GM15510 (cell line): ENCODE measurements around the gene TIMELESS.

Experiments
- POLR2A ChIP-seq: IDR thresholded peaks from 3 replicates; pipeline ENCODE4 v1.6.1; 2011; ENCODE audit warnings: borderline replicate concordance; ENCODE audit not compliant: insufficient read length; ENCODE audit errors: extremely low read depth

TIMELESS gene

GRCh38 chr12:56448860-56449621, at the start of gene TIMELESS:
Gene TIMELESS (minus strand): TSS chr12:56449426. CDS start chr12:56434170, 15,256 bp downstream.
- peak; percentile 84 for TF ChIP-seq POLR2A

- TF ChIP-seq POLR2A: no peak
These were observed 41.1 kb upstream of the TIMELESS start for GRCh38 chr12:56490360-56490759.

DNA sequence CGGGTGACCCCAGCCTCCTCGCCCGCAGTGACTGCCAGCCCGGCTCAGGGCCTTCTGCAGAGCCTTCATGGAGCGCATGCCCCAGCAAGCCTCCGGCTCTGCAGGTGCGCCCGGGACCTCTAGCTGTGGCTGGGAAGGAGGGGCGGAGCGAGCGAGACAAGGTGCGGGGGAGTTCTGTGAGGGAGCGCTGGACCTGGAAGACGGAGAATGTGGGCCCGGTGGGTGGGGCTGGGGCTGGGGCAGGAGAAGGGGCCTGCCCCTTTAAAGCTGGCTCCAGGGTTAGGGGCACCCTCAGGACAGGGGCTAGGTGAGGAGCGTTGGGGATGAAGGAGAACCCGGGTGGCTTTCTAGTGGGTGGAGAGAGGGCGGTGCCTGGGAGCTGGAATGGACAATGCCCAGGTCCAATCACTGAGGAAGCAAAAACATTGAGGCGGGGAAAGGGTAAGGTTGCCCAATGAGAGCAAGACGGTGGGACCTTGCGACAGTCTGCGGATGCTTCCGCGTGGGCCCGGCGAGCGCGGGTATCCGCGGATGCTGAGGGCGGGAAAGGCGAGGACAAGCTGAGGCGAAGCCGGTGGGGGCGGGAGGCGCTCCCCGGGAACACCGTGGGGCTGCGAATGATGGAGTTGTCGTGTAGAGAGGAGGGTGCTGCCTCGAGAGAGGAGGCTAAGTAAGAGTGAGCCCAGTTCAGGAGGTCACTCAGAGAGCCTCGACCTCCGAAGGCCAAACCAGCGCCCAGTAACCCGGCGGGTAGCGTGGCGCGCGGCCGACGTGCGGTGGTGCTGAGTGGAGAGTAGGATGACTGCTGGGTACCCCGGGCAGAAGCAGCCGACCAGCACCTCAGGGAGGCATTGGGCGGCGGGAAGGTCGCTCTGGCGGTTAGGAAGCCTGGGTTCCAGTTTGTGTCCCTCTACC, 39.1 kb upstream of the TIMELESS start, which contains the start of gene GLS2:
Gene GLS2, minus strand, starts transcription at position 121 of the 915 bp plus-strand sequence. Its CDS starts 43 bp downstream, at position 78.
- TF ChIP-seq POLR2A: no peak

DNA sequence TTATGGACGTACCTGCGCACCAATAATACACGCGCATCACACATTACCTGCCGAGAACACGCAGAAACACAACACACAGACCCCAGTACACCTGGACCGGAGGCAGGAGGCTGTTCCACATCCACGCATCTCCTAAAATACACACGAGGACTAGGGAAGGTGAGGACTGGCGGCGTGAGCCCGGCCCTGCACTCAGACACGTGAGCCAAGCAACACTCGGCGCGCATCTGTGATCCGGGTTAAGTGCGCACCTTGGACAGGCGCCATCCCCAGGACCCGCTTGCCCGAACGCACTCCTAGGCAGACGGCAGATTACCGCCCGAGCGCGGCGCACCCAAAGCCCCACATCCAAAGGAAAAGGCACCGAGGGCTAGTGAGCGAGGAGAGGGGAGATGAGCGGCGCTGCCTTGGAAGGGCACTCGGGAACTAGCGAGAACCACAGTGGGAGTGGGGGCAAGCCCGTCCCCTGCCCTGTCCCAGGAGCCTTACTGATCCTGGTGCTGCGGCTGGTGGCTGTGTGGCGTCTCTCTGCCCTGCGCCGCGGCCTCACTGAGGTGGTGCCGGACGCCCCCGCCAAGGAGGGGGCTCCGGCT, 38.3 kb upstream of the TIMELESS start:
- no peak for TF ChIP-seq POLR2A

DNA sequence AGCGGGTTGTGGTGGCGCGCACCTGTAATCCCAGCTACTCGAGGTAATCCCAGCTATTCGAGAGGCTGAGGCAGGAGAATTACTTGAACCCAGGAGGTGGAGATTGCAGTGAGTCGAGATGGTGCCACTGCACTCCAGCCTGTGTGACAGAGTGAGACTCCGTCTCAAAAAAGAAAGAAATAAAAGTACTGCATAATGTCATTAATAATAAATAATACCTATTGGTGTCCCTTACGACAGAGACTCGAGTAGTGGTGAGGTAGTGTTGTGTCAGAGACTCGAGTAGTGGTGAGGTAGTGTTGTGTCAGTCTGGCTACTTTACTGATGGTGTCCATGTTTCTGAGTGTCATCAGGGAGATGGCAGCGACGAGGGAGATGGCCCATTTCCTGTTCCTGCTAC, 37.5 kb upstream of the TIMELESS start:
- TF ChIP-seq POLR2A: no peak

DNA sequence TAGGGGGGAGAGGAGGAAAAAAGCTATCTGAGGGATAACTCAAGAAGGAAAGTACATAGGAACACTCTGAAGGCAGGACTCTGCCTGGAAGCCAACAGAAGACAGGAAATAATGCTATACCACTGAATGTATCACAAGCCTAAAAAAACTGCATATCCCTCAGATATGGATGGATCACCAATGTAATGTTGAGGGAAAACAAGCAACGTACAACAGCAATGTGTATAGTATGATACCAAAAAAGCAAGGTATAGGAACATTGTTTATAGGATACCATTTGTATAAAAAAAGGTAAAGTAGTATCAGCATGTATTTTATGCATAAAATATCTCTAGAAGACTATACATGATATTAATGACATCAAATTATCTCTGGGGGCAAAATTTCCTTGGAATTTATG, 35.3 kb upstream of the TIMELESS start:
- no peak for TF ChIP-seq POLR2A

DNA sequence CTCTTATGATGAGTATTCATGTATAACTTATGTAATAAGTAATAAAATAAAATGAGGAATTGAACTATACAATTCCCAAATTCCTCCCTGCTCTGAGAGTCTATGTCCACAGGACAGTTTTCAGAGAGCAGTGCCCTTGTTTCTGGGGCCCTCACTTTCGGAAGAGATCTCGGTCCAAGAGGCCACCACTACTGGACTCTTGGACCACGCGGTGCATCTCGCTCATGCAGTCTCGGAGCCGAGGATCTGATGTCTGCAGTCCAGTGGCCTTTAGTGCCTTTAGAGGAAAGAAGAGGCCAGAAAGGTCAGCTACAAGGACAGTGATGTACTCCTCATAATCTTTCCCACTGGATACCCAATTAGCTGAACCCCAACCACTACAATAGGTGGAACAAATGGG, 30.4 kb upstream of the TIMELESS start:
- no peak for TF ChIP-seq POLR2A

DNA sequence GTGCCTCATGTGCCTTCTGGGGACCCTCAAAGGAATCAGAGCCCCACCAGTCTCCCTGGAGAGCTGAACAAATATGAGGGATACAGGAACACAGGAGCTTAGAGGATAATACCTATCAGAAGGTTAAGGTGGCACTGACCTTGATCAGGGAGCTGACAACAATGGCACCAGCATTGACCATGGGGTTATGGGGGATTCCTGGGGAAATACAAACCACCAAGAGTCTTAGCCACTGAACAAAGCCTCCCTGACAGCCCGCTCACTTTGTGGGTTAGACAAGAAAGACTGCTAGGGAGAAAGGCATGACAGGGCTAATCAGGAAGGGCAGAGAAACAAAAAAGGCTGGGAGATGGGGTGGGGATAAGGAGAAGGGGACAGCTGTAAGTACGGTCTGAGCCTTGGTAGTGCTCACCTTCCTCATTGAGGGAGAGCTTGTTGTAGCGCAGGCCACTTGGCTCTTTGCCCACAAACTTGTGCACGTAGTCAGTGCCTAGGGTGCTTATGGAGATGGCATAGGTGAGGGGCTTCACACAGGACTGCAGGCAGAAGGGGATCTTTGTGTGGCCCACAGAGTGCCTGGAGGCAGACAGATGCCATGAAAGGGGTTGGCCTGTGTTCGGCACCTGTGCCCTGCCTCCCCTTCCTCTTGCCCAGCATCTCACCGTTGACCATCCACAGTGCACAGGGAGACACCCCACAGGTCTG, 28.4 kb upstream of the TIMELESS start:
- no peak for TF ChIP-seq POLR2A

DNA sequence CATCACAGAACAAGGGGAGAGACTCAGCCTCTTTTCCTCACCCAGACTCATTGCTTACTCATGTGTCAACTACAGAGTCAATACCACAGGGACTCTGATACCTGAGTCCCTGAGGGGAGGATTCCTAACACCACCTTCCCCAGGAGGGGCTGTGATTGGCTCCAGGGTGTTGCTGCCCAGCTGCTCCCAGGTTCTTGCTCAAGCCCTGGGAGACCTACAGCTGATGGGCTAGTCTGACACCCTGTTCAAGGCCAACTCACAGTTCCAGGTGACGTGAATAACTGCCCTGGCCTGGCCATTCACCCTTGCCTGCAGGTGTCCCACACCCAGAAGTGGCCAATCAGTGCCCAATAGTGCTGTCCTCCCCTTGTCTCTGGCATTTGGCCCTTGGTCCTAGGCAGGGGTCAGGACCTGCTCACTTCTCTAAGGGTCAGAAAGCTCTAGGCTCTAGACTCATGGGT, 27.8 kb upstream of the TIMELESS start:
- no peak for TF ChIP-seq POLR2A

GRCh38 chr12:56476143-56476542, 26.9 kb upstream of the TIMELESS start:
- TF ChIP-seq POLR2A: no peak

GRCh38 chr12:56474389-56474788, 25.2 kb upstream of the TIMELESS start:
- TF ChIP-seq POLR2A: no peak

GRCh38 chr12:56469007-56469930, 20.0 kb upstream of the TIMELESS start:
- no peak for TF ChIP-seq POLR2A
